GM19193 (cell line): ENCODE results near the gene FZD10.

Source experiments
- POLR2A ChIP-seq: IDR thresholded peaks from 4 replicates; pipeline ENCODE4 v1.6.1; 2011; ENCODE audit not compliant: insufficient read depth, insufficient read length; ENCODE audit errors: extremely low read depth

FZD10 gene

DNA sequence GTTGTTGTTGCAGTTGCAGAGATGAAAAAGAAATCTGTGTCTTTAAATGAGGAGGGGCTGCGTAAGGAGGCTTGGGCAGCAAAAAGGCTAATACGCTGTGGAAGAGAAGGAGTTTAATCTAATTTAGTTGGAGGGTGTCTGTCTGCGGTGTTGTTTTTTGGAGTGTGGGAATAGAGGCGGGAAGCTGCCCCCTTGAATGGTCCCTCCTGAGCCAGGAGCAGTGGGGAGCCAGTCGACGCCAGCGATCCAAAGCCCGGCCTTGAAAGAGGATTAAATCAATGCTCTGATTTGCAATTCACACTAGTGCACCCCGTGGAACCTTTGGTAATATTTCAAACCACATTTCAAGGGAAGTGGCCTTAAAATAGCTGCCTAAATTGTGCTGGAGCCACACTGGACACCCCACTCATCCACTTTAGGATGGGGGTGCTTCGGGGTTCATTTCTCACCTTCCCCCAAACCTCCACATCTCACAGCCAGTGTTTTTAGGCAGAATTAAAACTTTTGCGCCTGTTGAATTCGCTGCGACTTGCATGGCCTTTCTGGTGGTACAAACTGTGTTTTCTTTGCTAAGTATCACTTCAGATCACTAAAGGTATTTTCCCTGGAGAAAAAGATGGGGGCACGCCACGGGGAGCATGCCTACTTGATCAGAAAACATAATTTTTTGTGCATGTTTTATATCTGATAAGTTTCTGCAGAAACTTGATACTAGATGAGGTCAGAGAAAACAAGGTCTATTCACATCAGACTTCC lies 4.1 kb upstream of the FZD10 start:
- no peak for TF ChIP-seq POLR2A

DNA sequence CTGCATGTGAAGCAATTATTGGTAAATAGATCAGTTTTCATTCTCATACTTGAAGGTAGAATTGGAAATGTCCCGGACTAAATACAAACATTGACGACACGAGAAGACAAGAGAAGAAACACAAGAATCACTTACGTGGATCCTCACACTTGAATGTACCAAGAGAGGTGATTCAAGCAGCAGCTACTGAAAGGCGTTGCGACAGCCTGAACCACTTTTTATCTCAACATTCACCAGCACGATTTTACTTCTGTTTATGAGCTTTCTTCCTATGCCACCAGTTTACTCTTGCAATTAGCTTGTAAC lies 3.6 kb upstream of the FZD10 start:
- TF ChIP-seq POLR2A: no peak

DNA sequence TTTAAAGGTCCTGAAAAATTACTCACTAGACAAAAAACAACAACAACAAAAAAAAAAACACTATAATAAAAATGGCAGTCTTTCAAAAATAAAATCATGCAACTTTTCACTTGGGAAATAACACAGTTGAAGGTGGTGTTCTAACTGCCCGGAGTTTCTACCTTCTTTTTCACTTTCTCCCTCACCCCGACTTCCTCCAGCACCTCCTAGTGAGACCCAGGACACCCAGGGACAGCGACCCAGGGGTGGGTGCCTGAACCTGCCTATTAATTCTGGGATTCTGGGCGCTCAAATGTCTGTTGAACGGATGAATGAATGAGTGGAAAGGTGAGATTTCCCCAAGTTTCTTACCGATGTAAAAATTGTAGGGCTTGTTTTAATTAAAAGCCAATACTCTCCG lies 2.0 kb upstream of the FZD10 start:
- no peak for TF ChIP-seq POLR2A

DNA sequence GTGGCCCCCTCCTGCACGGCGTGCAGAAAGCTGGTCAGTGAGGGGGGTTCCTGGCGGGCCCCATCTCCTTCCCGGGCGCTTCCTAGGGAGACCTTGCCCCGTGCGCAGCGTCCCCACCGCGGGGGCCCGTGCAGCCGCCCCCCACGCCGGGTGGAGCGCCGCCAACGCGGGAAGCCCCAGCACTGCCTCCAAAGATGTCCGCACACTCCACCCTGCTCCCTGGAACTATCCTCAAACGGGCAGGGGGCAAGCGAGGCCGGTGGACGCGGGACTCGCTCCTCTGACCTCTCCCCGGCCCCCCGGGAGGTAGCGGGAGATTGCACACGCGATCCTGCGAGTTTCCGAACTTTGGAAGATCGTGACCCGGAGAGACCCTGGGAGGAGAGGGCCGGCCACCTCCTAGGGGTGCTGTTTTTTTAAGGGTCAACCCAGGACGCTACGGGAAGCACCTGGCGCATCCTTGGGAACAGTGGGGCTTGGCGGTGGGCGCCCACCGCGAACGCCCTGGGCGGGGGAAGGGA lies 1.5 kb upstream of the FZD10 start:
- no peak for TF ChIP-seq POLR2A

DNA sequence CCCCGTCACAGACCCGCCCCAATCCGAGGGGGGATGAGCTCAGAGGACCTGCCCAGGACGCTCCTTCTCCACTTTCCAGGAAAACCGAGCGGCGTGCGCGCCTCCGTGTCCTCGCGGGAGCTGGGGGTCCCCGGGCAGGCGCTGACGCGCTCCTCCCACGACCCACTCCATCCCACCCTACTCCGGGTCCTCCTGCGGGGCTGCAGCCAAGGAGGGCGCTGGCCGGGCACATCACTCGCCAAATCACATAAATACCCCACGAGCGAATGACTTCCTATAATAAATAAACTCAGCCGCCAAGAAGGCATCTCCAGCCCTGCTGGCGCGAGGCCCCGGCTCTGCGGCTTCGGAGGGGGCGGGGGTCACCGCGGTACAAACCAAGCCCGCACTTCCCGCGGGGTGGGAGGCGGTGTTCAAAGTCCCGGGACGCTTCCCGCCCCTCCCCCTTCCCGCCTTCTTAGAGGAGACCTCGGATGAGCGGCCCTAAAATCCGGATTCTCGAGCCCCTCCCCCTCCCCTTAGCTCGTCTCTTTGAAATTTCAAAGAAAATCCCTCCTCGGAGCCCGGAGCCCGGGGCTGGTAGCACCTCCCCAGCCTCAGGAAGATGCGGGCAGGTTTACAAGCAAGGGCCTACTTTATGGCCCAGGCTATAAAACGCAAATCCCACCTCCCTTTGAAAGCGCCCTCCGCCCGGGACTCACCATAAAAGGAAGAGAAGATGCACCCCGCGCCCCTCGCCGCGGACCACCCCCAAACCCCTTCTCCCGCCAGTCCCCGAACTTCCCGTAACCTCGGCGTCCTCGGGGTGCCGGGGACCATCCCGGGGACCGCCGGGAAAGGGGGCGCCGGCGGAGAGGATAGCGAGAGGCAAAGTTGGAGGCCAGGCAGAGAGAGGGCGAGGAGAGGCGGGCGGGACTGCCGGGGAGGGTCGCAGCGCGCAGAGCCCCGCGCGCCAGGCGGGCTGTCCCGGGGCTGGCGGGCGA lies 712 bp upstream of the FZD10 start:
- TF ChIP-seq POLR2A: no peak

DNA sequence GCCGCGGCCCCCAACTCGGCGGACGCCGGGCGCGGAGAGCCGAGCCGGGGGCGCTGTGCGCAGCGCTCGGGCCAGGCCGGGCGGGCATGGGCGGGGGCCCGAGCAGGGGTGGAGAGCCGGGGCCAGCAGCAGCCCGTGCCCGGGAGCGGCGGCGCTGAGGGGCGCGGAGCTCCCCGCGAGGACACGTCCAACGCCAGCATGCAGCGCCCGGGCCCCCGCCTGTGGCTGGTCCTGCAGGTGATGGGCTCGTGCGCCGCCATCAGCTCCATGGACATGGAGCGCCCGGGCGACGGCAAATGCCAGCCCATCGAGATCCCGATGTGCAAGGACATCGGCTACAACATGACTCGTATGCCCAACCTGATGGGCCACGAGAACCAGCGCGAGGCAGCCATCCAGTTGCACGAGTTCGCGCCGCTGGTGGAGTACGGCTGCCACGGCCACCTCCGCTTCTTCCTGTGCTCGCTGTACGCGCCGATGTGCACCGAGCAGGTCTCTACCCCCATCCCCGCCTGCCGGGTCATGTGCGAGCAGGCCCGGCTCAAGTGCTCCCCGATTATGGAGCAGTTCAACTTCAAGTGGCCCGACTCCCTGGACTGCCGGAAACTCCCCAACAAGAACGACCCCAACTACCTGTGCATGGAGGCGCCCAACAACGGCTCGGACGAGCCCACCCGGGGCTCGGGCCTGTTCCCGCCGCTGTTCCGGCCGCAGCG lies 639 bp downstream of the FZD10 start:
- no peak for TF ChIP-seq POLR2A

DNA sequence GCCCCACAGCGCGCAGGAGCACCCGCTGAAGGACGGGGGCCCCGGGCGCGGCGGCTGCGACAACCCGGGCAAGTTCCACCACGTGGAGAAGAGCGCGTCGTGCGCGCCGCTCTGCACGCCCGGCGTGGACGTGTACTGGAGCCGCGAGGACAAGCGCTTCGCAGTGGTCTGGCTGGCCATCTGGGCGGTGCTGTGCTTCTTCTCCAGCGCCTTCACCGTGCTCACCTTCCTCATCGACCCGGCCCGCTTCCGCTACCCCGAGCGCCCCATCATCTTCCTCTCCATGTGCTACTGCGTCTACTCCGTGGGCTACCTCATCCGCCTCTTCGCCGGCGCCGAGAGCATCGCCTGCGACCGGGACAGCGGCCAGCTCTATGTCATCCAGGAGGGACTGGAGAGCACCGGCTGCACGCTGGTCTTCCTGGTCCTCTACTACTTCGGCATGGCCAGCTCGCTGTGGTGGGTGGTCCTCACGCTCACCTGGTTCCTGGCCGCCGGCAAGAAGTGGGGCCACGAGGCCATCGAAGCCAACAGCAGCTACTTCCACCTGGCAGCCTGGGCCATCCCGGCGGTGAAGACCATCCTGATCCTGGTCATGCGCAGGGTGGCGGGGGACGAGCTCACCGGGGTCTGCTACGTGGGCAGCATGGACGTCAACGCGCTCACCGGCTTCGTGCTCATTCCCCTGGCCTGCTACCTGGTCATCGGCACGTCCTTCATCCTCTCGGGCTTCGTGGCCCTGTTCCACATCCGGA lies 1.4 kb downstream of the FZD10 start:
- TF ChIP-seq POLR2A: no peak

DNA sequence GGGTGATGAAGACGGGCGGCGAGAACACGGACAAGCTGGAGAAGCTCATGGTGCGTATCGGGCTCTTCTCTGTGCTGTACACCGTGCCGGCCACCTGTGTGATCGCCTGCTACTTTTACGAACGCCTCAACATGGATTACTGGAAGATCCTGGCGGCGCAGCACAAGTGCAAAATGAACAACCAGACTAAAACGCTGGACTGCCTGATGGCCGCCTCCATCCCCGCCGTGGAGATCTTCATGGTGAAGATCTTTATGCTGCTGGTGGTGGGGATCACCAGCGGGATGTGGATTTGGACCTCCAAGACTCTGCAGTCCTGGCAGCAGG lies 1.9 kb downstream of the FZD10 start:
- TF ChIP-seq POLR2A: no peak

DNA sequence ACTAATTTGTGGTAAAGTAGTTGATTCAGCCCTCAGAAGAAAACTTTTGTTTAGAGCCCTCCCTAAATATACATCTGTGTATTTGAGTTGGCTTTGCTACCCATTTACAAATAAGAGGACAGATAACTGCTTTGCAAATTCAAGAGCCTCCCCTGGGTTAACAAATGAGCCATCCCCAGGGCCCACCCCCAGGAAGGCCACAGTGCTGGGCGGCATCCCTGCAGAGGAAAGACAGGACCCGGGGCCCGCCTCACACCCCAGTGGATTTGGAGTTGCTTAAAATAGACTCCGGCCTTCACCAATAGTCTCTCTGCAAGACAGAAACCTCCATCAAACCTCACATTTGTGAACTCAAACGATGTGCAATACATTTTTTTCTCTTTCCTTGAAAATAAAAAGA lies 2.7 kb downstream of the FZD10 start:
- no peak for TF ChIP-seq POLR2A

DNA sequence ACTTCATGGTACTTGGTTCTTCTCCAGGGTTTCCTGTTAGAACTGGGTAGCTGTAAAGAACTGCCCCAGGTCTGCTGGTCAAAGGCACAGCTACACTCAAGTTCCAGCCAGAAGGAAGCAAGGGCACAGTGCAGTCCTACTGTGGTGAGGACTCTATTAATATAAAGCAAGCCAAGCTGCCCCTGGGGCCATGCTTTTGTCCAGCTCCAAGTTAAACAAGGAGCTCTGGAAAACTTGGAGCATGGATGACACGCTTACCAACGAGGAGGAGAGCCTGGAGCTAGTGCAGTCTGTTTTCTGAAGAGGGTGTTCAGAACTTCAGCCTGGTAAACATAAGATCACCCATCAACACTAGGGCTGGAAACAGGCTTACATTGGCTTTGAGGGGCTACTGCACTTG lies 4.0 kb downstream of the FZD10 start:
- TF ChIP-seq POLR2A: no peak

DNA sequence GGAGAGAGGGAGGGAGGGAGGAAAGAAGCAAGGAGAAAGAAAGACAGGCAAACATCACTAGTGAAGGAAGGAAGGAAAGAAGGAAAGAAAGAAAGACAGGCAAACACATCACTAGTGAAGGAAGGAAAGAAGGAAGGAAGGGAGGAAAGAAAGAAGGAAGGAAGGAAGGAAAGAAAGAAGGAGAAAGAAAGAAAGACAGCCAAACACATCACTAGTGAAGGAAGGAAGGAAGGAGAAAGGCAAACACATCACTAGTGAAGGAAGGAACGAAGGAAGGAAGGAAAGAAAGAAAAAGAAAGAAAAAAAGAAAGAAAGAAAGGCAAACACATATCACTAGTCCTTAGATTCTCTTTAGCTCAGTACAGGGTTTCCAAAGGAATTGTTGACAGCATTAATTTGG lies 5.3 kb downstream of the FZD10 start:
- TF ChIP-seq POLR2A: no peak

DNA sequence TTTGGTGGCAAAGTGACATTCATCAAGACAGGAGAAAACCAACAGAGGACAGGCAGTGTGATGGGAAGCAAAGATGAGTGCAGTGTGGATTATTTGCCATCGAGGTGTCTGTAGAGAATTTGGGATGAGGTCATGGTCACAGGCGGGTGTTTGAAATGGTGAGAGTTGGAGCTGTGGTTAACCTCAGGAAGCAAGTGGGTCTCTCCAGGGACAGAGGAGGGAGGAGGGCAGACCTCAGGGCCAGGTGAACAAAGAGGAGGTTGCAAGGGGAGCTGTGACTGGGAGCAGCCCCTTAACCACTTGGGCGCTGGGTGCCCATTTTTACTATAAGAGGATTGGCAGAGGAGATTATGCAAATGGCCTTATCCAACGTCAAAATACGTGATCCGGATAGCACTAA lies 7.0 kb downstream of the FZD10 start:
- TF ChIP-seq POLR2A: no peak

DNA sequence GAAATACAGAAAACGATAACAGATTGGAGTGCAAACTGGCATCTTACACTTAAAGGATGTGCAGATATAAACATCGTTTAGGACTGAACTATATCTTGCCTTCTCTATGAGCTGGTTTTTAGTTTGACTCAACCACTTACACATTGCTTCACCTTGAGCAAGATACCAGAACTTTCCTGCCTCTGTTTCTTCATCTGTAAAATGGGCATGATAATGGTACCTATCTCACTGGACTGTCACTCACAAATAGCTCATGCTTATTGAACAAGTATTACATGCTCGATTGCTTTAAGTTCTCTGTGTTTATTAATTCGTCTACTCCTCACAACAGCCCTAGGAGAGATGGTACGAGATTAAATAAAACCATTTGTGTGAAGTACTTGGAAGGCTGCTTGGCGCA lies 7.7 kb downstream of the FZD10 start:
- TF ChIP-seq POLR2A: no peak

DNA sequence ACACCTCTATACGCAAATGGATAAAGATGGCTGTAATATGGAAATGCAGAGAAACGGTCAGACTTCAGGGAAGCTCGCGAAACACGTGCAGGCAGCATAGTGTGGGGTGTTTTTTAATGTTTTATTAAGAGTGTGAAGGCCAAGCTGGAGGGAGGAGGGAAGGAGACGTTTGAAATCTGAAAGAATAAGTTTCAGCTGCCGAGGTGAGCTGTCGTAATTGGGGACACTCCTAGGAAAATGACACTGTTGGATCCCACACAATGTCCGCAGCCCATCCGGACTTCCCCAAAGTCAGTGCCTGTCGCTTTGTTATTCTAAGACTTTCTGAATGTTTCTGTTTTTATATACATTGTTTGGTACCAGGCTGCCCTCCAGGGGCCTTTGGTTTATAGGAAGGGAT lies 8.3 kb downstream of the FZD10 start:
- no peak for TF ChIP-seq POLR2A
